Caki2 (cell line): ENCODE measurements around the gene SPRING1. TPM values are rescaled to one million over a fixed set of nuclear protein-coding genes. Genes with fewer than 3 reads are reported as not detected.
A peak's percentile ranks its signal among the peaks of the same experiment; 100 is the strongest.

Experiments
- DNase-seq: peaks from one replicate; pipeline ENCODE4 v3.0.0-alpha.2; 2015; ENCODE audit warnings: low read depth
- in situ Hi-C: cut with HindIII; loops from 2 replicates; pipeline ENCODE4 v1.10.0; 2016; ENCODE audit warnings: low sequenced_read_pairs, low pct_unique_long_range_greater_than_20kb, mixed read lengths
- total RNA-seq: library from RNA; depleted of rRNA; stranded (reverse); fragments of >200 nt; shearing (Covaris generic); gene quantifications from 2 replicates; pipeline ENCODE4 v1.2.3, GENCODE V29; 2014; ENCODE audit warnings: low replicate concordance

SPRING1 gene
- total RNA-seq, 1 experiment from 2014 or later = 25.6 TPM

- DNase-seq = no peak
- in situ Hi-C loops = no loop called here
Measured at GRCh38 chr12:116714175-116714574, 23.7 kb downstream of the SPRING1 start.

- no peak for DNase-seq
- in situ Hi-C loops = no loop called here
Measured at GRCh38 chr12:116713527-116713926, 24.3 kb downstream of the SPRING1 start.

GRCh38 chr12:116712458-116713303 is 25.2 kb downstream of the SPRING1 start:
- in situ Hi-C loops = no loop called here
- DNase-seq = no peak

- no peak for DNase-seq
- in situ Hi-C loops = no loop called here
Measured at GRCh38 chr12:116710370-116711150, 27.3 kb downstream of the SPRING1 start.

- in situ Hi-C loops = no loop called here
- no peak for DNase-seq
Measured at GRCh38 chr12:116709768-116710167, 28.1 kb downstream of the SPRING1 start.

- in situ Hi-C loops = no loop called here
- peak; percentile 55 for DNase-seq
Measured at GRCh38 chr12:116708826-116709756, 28.8 kb downstream of the SPRING1 start.

- in situ Hi-C loops = no loop called here
- DNase-seq = no peak
Measured at GRCh38 chr12:116707751-116708150, 30.1 kb downstream of the SPRING1 start.

GRCh38 chr12:116703214-116703795 is 34.6 kb downstream of the SPRING1 start:
- in situ Hi-C loops = no loop called here
- DNase-seq = peak; percentile 18

GRCh38 chr12:116701432-116701831 is 36.4 kb downstream of the SPRING1 start:
- in situ Hi-C loops = no loop called here
- no peak for DNase-seq

GRCh38 chr12:116700066-116700465 is 37.8 kb downstream of the SPRING1 start:
- no peak for DNase-seq
- in situ Hi-C loops = no loop called here

- no peak for DNase-seq
- in situ Hi-C loops = no loop called here
Measured at GRCh38 chr12:116698554-116699075, 39.3 kb downstream of the SPRING1 start.

GRCh38 chr12:116698116-116698515 is 39.8 kb downstream of the SPRING1 start:
- no peak for DNase-seq
- in situ Hi-C loops = no loop called here

GRCh38 chr12:116697716-116698115 is 40.2 kb downstream of the SPRING1 start:
- no peak for DNase-seq
- in situ Hi-C loops = no loop called here

- DNase-seq = no peak
- in situ Hi-C loops = no loop called here
Measured at GRCh38 chr12:116697305-116697704, 40.6 kb downstream of the SPRING1 start.

- in situ Hi-C loops = no loop called here
Measured at GRCh38 chr12:116695464-116695725, 42.5 kb downstream of the SPRING1 start.

GRCh38 chr12:116694653-116695463 is 43.0 kb downstream of the SPRING1 start:
- in situ Hi-C loops = no loop called here
- no peak for DNase-seq

More at GRCh38 chr12:116695464-116695725, 42.5 kb downstream of the SPRING1 start:
- DNase-seq = no peak
